NB4 (cell line): Measurements from ENCODE around the gene XRCC1.

Experiments used
- MYC ChIP-seq: IDR thresholded peaks from 2 replicates; pipeline ENCODE4 v1.6.1; 2011; ENCODE audit warnings: low read depth, low read length
- POLR2A ChIP-seq: IDR thresholded peaks from 2 replicates; pipeline ENCODE4 v1.6.1; 2011; ENCODE audit warnings: mild to moderate bottlenecking; ENCODE audit not compliant: insufficient read length; ENCODE audit errors: extremely low read depth
- TF ChIP-seq, protein P1 (sequence below): IDR thresholded peaks from one replicate; pipeline ENCODE4 v1.5.1; 2012; ENCODE audit warnings: low read depth, low read length

DNA sequence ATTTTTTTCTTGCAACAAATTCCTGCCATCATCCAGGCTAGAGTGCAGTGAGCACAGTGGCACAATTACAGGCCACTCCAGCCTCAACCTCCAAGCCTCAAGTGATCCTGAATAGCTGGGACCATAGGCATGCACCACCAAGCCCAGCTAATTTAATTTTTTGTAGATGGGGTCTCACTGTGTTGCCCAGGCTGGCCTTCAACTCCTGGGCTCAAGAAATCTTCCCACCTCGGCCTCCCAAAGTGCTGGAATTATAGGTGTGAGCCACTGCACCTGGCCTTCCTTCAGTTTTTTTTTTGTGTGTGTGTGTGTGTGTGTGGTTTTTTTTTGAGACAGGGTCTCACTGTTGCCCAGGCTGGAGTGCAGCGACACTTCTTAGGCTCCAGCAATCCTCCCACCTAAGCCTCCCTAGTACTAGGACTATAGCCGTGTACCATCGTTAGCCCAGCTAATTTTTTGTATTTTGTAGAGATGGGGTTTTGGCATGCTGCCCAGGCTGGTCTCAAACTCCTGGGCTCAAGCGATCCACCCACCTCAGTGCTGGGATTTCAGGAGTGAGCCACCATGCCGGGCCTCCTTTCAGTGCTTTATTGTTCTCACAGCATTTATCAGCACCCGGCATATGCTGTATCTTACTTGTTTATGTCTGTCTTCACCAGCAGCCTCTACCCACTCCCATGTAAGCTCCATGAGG, 30.7 kb upstream of the XRCC1 start:
- TF ChIP-seq, protein P1, sequence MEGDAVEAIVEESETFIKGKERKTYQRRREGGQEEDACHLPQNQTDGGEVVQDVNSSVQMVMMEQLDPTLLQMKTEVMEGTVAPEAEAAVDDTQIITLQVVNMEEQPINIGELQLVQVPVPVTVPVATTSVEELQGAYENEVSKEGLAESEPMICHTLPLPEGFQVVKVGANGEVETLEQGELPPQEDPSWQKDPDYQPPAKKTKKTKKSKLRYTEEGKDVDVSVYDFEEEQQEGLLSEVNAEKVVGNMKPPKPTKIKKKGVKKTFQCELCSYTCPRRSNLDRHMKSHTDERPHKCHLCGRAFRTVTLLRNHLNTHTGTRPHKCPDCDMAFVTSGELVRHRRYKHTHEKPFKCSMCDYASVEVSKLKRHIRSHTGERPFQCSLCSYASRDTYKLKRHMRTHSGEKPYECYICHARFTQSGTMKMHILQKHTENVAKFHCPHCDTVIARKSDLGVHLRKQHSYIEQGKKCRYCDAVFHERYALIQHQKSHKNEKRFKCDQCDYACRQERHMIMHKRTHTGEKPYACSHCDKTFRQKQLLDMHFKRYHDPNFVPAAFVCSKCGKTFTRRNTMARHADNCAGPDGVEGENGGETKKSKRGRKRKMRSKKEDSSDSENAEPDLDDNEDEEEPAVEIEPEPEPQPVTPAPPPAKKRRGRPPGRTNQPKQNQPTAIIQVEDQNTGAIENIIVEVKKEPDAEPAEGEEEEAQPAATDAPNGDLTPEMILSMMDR: no peak
- TF ChIP-seq POLR2A (no peak), MYC (no peak)
